OCI-LY1 (cell line): ENCODE results near the gene CRYBG1.

Experiments
- H2AFZ ChIP-seq: fragments of 200-600 bp; sonication (generic), shearing (Covaris generic); 2 replicates; pipeline ENCODE4 v1.6.0; 2014; ENCODE audit warnings: antibody characterized with exemption, mild to moderate bottlenecking, low read length
- H3F3A ChIP-seq: fragments of 200-600 bp; sonication (generic), shearing (Covaris generic); 2 replicates; pipeline ENCODE4 v1.6.0; 2014; ENCODE audit warnings: mild to moderate bottlenecking, antibody characterized with exemption, low read length, moderate library complexity; ENCODE audit not compliant: insufficient read depth
- H3K27ac ChIP-seq: fragments of 200-600 bp; sonication (generic); 2 replicates; pipeline ENCODE4 v1.5.1; 2014; ENCODE audit warnings: low read length, mixed run types, mild to moderate bottlenecking, low read depth; ENCODE audit not compliant: poor library complexity, severe bottlenecking
- H3K27me3 ChIP-seq: fragments of 200-600 bp; sonication (generic); 2 replicates; pipeline ENCODE4 v1.6.0; 2014; ENCODE audit warnings: antibody characterized with exemption, mild to moderate bottlenecking, low read length, moderate library complexity; ENCODE audit not compliant: insufficient read depth
- H3K36me3 ChIP-seq: fragments of 200-600 bp; sonication (generic); 2 replicates; pipeline ENCODE4 v1.6.1; 2014; ENCODE audit warnings: mild to moderate bottlenecking, antibody characterized with exemption, low read length, moderate library complexity, mixed read lengths; ENCODE audit not compliant: insufficient read depth
- H3K4me1 ChIP-seq: fragments of 200-600 bp; sonication (generic); 2 replicates; pipeline ENCODE4 v1.5.1; 2014; ENCODE audit warnings: mild to moderate bottlenecking, low read length, moderate library complexity; ENCODE audit not compliant: insufficient read depth, severe bottlenecking
- H3K4me2 ChIP-seq: fragments of 200-600 bp; sonication (generic), shearing (Covaris generic); 2 replicates; pipeline ENCODE4 v1.6.1; 2014; ENCODE audit warnings: low read length
- H3K4me3 ChIP-seq: fragments of 200-600 bp; sonication (generic); 2 replicates; pipeline ENCODE4 v1.5.1; 2014; ENCODE audit warnings: low read length, low read depth, mild to moderate bottlenecking, mixed read lengths; ENCODE audit not compliant: poor library complexity, severe bottlenecking
- H3K79me2 ChIP-seq: fragments of 200-600 bp; shearing (Covaris generic); 2 replicates; pipeline ENCODE4 v1.6.1; 2016; ENCODE audit warnings: mixed run types, low read length, mixed read lengths; ENCODE audit not compliant: insufficient read depth
- H3K9ac ChIP-seq: fragments of 200-600 bp; sonication (generic), shearing (Covaris generic); 2 replicates; pipeline ENCODE4 v1.6.1; 2014; ENCODE audit warnings: mild to moderate bottlenecking, low read length, mixed read lengths
- H3K9me2 ChIP-seq: fragments of 200-600 bp; sonication (generic), shearing (Covaris generic); 2 replicates; pipeline ENCODE4 v1.6.1; 2014; ENCODE audit warnings: low read depth, mild to moderate bottlenecking, low read length, mixed read lengths
- H3K9me3 ChIP-seq: fragments of 200-600 bp; shearing (Covaris generic); 2 replicates; pipeline ENCODE4 v1.6.1; 2014; ENCODE audit warnings: low read length, mixed read lengths
- H4K20me1 ChIP-seq: fragments of 200-600 bp; sonication (generic), shearing (Covaris generic); 2 replicates; pipeline ENCODE4 v1.6.0; 2016; ENCODE audit warnings: mild to moderate bottlenecking, low read length; ENCODE audit not compliant: insufficient read depth
- EZH2 ChIP-seq: fragments of 200-600 bp; sonication (generic), shearing (Covaris generic); IDR thresholded peaks from 2 replicates; pipeline ENCODE4 v1.8.0; 2017; ENCODE audit warnings: borderline replicate concordance, mixed run types, mild to moderate bottlenecking, antibody characterized with exemption, low read length, moderate library complexity, mixed read lengths
- TF ChIP-seq, protein P1 (sequence below): fragments of 200-600 bp; sonication (generic), shearing (Covaris generic); IDR thresholded peaks from 2 replicates; pipeline ENCODE4 v1.5.1; 2017; ENCODE audit warnings: mild to moderate bottlenecking, antibody characterized with exemption, low read length, moderate library complexity, mixed read lengths

CRYBG1 gene

DNA sequence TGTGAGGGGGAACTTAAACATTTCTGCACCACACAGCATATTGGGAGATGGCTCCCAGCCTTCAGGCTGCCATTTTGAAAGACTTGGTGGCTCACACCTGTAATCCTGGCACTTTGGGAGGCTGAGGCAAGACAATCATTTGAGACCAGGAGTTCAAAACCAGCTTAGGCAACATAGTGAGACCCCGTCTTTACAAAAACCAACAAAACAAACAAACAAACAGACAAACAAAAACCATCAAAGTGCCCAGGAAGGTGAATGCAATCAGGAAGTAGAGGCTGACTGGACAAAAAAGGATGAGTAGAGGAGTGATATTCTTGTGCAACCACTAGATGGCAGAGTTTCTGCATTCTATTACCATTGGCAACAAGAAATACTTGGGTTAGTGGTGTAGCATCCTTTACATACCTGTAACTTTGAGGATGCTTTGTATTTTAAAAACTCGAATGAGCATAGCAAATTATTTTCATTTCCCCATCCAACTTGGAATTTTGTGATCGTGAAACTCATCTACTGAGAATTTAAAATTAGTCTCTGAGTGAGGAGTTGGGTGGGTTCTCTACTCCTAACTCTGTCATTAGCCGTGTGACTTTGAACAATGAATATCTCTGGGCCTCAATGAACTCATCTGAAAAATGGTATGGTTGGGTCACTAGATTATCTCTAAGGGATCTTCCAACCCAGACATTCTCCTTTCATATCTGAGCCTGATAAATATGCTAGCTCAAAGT, 84.4 kb downstream of the CRYBG1 start:
- no peak overlapping the region for H3K9ac ChIP-seq
- H3K36me3 ChIP-seq: no peaks in the 10 kb centered on the region
- no peaks in the 10 kb centered on the region for H3F3A ChIP-seq
- no peaks in the 10 kb centered on the region for H3K9me3 ChIP-seq
- TF ChIP-seq, protein P1, sequence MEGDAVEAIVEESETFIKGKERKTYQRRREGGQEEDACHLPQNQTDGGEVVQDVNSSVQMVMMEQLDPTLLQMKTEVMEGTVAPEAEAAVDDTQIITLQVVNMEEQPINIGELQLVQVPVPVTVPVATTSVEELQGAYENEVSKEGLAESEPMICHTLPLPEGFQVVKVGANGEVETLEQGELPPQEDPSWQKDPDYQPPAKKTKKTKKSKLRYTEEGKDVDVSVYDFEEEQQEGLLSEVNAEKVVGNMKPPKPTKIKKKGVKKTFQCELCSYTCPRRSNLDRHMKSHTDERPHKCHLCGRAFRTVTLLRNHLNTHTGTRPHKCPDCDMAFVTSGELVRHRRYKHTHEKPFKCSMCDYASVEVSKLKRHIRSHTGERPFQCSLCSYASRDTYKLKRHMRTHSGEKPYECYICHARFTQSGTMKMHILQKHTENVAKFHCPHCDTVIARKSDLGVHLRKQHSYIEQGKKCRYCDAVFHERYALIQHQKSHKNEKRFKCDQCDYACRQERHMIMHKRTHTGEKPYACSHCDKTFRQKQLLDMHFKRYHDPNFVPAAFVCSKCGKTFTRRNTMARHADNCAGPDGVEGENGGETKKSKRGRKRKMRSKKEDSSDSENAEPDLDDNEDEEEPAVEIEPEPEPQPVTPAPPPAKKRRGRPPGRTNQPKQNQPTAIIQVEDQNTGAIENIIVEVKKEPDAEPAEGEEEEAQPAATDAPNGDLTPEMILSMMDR: peak; percentile 78
- TF ChIP-seq EZH2: no peak
- no peak overlapping the region for H3K27ac ChIP-seq
- H3K4me3 ChIP-seq: no peak overlapping the region
- peaks cover 24% of the 10 kb centered on the region for H3K4me1 ChIP-seq
- H4K20me1 ChIP-seq: no peaks in the 10 kb centered on the region
- H2AFZ ChIP-seq: no peak overlapping the region
- no peak overlapping the region for H3K4me2 ChIP-seq
- H3K27me3 ChIP-seq: no peaks in the 10 kb centered on the region
- H3K79me2 ChIP-seq: no peaks in the 10 kb centered on the region
- no peaks in the 10 kb centered on the region for H3K9me2 ChIP-seq

DNA sequence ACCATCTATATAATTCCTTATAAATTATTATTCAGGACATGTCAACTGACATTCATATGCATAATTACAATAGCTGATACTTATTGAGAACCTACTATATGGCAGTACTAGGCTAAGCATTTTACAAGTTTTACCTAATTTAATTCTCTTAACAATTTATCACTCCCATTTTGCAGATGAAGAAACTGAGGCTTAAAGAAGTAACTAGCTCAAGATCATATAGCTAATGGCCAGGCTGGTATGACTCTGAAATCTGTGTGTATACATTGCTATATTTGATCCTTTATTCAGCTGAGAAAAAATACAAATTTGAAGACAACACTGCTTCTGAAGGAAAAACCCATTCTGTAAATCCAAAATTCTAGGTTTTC, 85.0 kb downstream of the CRYBG1 start:
- H3K27ac ChIP-seq: no peak overlapping the region
- H4K20me1 ChIP-seq: no peaks in the 10 kb centered on the region
- no peaks in the 10 kb centered on the region for H3K36me3 ChIP-seq
- no peaks in the 10 kb centered on the region for H3K27me3 ChIP-seq
- no peak overlapping the region for H3K9ac ChIP-seq
- H3K4me1 ChIP-seq: peaks cover 24% of the 10 kb centered on the region
- no peaks in the 10 kb centered on the region for H3K9me3 ChIP-seq
- H3K4me3 ChIP-seq: no peak overlapping the region
- no peaks in the 10 kb centered on the region for H3K9me2 ChIP-seq
- no peaks in the 10 kb centered on the region for H3K79me2 ChIP-seq
- no peak overlapping the region for H2AFZ ChIP-seq
- no peaks in the 10 kb centered on the region for H3F3A ChIP-seq
- TF ChIP-seq EZH2: no peak
- TF ChIP-seq, protein P1: no peak
- H3K4me2 ChIP-seq: no peak overlapping the region

DNA sequence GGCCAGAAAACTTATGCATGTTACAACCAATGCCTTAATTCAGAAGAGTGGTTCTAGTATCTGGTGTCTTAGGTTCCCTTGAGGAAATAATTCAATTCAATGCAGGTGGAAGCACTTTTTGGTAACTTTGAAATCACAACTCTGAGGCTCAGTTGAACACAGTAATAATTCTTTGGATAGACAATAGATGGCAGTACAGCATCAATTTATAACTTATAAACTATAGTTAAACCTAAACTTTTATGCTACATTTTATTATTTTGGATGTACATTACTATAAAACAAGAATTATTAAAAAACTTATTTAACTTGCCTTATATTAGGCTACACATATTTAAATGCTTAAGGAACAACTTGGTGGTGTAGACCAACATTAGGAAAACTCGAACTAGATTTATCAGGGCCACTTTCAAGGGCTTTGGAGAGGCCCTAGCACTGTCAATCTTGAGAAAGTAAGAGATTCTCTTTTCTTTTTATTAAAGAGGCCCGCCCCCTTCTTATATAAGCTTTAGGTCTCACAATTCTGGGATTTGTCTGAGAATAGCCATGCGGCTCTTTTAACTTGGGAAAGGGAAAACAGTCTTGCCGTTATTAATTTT, 85.9 kb downstream of the CRYBG1 start:
- H3K79me2 ChIP-seq: no peaks in the 10 kb centered on the region
- no peak overlapping the region for H2AFZ ChIP-seq
- H3K9me3 ChIP-seq: no peaks in the 10 kb centered on the region
- no peaks in the 10 kb centered on the region for H3K27me3 ChIP-seq
- no peaks in the 10 kb centered on the region for H4K20me1 ChIP-seq
- H3K4me2 ChIP-seq: no peak overlapping the region
- H3K9ac ChIP-seq: no peak overlapping the region
- H3K4me3 ChIP-seq: no peak overlapping the region
- no peaks in the 10 kb centered on the region for H3F3A ChIP-seq
- TF ChIP-seq, protein P1: peak; percentile 60
- TF ChIP-seq EZH2: no peak
- H3K27ac ChIP-seq: no peak overlapping the region
- no peaks in the 10 kb centered on the region for H3K36me3 ChIP-seq
- H3K9me2 ChIP-seq: no peaks in the 10 kb centered on the region
- H3K4me1 ChIP-seq: peaks cover 24% of the 10 kb centered on the region
